Stimulated activated naive CD8-positive, alpha-beta T cell treated with anti-CD3 and anti-CD28 coated beads, Interleukin-15, Interleukin-2, amounts not matched to agents 100 U/mL and 50 U/mL, for 24 hours (primary cell): ENCODE data around the gene IGF2R.
"Not testable (repeated sequence)": the region's sequence is repeated elsewhere in the genome, so short reads cannot be mapped to it uniquely, and the experiment has no call there.

ENCODE experiments used
- ATAC-seq: fragments of 150-1000 bp; cut with Tn5 transposase; one replicate; pipeline ENCODE4 v1.10.0; 2021
- DNase-seq: peaks from one replicate; pipeline ENCODE4 v3.0.0; 2021

Gene IGF2R, protein sequence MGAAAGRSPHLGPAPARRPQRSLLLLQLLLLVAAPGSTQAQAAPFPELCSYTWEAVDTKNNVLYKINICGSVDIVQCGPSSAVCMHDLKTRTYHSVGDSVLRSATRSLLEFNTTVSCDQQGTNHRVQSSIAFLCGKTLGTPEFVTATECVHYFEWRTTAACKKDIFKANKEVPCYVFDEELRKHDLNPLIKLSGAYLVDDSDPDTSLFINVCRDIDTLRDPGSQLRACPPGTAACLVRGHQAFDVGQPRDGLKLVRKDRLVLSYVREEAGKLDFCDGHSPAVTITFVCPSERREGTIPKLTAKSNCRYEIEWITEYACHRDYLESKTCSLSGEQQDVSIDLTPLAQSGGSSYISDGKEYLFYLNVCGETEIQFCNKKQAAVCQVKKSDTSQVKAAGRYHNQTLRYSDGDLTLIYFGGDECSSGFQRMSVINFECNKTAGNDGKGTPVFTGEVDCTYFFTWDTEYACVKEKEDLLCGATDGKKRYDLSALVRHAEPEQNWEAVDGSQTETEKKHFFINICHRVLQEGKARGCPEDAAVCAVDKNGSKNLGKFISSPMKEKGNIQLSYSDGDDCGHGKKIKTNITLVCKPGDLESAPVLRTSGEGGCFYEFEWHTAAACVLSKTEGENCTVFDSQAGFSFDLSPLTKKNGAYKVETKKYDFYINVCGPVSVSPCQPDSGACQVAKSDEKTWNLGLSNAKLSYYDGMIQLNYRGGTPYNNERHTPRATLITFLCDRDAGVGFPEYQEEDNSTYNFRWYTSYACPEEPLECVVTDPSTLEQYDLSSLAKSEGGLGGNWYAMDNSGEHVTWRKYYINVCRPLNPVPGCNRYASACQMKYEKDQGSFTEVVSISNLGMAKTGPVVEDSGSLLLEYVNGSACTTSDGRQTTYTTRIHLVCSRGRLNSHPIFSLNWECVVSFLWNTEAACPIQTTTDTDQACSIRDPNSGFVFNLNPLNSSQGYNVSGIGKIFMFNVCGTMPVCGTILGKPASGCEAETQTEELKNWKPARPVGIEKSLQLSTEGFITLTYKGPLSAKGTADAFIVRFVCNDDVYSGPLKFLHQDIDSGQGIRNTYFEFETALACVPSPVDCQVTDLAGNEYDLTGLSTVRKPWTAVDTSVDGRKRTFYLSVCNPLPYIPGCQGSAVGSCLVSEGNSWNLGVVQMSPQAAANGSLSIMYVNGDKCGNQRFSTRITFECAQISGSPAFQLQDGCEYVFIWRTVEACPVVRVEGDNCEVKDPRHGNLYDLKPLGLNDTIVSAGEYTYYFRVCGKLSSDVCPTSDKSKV (N-terminal part only)

DNA sequence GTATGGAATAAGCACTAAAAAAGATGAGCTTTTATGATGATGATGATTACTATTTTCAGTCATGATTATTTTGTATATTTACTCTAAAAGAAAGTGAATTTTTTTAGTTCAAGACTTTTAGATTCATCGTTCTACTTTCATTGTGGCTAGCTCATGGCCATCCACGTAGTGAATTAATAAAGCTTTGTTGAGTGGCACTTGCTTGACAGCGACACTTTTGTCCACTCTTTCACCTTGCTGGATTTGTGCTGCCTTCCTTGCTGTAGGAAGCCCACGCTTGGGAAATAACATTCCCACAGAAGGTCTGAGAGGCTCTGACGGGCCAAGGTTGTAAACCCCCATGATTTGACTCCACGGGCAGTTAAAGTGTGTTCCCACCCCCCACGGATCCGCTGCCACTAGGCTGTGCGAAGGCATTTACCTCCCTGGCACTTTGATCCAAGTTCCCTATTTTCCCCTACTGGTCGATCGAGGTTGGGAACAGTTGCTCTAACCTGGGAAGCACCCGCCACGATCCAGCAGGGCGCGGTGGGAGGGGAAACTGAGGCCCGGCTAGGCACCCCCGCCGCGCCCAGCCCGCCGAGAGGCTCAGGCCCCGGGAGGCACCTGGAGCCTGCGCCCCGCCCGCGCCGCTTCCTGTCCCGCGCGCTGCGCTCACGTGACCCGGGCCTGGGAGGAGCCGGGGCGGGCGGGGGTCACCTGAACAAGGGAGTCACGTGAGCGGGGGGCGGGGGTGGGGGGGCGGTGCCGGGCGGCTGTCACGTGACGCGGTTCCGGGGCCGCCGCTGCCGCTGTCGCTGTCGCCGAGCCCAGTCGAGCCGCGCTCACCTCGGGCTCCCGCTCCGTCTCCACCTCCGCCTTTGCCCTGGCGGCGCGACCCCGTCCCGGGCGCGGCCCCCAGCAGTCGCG lies at the start of gene IGF2R:
Gene IGF2R, plus strand, starts transcription at position 788 of the 909 bp plus-strand sequence. CDS start 165 bp downstream, outside the sequence.
- peak; percentile 96 for DNase-seq

DNA sequence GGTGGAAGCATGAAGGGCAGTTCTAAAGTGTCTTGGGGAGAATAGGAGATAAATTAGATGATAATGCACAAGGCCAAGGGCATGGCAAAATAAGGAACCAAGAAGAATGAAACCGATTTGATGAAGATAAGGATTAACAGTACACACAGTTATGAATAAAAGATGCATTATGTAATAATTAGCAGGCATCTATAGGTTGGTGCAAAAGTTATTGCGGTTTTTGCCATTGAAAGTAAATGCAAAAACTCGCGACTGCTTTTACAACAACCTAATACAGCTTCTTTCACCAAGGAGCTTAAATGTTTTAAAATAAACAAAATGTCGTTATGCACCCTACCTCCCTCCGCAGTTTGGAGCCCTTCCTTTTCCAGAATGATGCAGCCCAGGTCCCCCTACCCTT lies 49.1 kb upstream of the IGF2R start:
- ATAC-seq (no peak), DNase-seq (no peak)

More for the DNA sequence above, at the start of gene IGF2R:
- ATAC-seq, result peak; percentile 90

DNA sequence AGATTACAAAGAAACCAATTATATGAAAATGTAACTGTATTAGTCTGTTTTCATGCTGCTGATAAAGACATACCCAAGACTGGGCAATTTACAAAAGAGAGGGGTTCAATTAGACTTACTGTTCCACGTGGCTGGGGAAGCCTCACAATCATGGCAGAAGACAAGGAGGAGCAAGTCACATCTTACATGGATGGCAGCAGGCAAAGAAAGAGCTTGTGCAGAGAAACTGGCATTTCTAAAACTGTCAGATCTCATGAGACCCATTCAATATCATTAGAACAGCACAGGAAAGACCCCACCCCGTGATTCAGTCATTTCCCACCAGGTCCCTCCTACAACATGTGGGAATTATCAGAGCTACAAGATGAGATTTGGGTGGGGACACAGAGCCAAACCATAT lies 44.7 kb upstream of the IGF2R start:
- not testable (repeated sequence) for DNase-seq, ATAC-seq

DNA sequence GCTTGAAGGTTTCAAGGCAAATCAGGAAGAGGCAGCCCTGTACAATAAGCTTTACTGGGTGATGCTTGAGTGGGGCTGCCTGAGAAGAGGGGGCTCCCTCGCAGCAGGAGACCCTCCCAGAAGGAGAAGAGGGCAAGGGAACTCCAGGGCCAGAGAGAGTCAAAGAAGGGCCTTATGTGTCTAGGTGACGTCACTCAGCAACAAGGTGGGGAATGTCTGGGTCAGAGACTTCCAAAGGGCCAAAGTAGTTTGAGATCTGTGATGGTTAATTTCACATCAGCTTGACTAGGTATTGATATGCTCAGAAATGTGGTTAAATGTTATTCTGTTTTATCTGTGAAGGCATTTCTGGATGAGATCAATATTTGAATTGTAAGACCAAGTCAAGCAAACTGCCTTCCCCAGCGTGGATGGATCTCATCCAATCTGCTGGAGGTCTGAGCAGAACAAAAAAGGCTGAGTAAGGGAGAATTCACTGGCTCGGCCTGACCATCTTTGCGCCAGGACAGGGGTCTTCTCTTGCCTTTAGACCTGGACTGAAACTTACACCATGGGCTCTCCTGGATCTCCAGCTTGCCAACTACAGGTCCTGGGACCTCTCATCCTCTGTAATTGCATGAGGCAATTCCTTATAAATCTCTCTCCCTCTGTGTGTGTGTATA lies 42.2 kb upstream of the IGF2R start:
- no peak for ATAC-seq
- no peak for DNase-seq

DNA sequence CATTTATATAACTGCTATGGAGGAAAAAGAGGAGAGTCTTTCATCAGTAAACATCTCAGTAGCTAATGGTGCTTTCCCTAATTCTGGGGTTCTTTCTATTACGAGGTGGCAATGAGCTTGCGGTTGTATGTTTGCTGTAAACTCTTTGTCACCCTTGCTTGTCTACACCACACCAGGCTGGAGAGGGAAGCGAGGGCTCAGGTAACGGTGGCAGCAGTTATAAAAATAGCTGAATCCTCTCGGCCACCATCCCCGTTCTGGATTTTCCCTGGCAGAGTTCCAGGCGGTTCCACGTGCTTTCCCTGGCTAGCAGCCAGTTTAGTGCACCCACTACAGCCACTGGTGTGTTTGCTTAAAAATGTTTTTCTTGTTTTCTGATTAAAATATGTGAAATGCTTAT lies 39.1 kb upstream of the IGF2R start:
- DNase-seq (peak; percentile 41), ATAC-seq (no peak)

DNA sequence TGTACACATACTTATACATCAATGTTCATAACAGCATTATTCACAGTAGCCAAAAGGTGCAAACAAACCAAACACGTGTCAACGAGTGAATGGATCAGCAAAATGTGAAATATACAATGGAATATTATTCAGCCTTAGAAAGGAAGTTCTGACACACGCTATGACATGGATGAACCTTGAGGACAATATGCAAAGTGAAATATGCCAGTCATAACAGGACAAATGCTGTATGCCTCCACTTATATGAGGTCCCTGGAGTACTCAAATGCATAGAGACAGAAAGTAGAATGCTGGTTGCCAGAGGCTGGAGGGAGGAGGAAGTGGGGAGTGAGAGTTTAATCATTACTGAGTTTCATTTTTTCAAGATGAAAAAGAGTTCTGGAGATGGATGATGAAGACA lies 37.8 kb upstream of the IGF2R start:
- ATAC-seq (peak; percentile 93), DNase-seq (peak; percentile 18)

DNA sequence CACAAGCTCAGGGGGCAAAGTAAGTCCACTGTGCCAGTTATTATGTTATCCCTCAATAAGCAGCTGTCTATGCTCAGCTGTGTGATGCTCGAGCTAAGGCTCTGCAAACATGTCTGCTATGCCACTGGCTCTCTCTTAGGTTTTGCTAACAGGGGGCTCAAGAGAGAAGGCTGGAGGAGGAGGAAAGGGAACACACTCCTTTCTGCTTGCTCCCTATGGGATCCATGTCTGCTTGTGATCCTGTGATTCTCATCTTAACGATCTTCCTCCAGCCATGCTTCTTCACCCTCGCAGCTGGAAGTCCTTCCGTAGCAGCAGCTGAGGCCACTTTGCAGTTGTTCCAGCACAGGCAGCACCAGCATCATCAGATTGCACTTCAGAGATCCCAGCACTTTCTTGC lies 37.0 kb upstream of the IGF2R start:
- DNase-seq (no peak), ATAC-seq (no peak)

DNA sequence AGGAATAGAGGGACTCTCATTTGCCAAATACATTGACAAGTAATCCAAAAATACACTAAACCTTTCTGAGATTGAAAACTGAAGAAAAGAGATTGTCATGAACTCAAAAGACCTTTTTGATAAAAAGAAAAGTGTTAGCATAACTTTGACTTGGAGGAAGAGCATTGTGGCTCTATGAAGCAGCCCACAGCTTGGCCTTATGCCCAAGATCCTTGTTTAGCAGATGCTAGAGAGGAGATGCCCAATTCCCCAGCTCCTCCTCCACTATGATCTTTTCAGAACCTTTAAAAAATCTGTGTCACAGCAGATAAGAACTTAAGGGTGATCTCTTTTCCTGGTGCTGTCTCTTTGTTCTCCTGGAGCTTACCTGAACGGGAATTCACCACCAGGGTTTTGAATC lies 35.8 kb upstream of the IGF2R start:
- ATAC-seq (no peak), DNase-seq (no peak)

DNA sequence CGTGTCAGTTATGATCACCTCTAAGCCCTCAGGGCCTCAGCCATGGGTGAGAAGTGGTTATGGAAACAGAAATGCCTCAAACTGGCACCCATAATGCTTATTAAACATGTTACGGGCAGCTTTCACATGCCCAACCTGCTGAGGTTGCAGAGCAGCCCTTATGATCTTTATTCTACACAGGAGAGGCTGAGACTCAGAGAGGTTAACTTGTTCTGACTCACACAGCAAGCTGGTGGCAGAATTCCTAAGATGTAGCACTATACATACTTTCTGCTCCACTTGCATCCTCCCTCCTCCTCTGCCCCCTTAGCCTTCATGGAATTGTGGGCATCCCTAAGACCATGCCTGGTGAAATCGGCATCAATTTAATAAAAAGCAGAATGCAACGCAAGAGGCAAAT lies 34.7 kb upstream of the IGF2R start:
- ATAC-seq (no peak), DNase-seq (no peak)

DNA sequence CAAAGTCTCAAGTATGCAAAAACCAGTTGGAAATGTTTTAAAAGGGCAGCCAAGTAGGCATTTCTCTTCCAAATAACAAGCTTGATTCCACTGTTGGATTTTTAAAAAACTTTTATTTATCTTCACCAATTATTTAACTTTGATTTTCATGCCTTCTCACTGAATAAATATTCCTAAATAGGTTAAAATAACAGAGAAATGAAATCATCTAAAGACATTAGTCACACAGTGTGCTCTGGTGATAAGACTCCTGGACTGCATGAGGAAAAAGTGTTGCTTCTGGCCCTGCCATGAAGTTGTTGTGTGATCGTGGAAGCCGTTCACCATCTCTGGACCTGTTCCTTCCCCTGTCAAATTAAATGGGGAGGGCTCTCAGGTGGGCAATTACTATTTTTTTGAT lies 33.8 kb upstream of the IGF2R start:
- DNase-seq (no peak), ATAC-seq (no peak)

DNA sequence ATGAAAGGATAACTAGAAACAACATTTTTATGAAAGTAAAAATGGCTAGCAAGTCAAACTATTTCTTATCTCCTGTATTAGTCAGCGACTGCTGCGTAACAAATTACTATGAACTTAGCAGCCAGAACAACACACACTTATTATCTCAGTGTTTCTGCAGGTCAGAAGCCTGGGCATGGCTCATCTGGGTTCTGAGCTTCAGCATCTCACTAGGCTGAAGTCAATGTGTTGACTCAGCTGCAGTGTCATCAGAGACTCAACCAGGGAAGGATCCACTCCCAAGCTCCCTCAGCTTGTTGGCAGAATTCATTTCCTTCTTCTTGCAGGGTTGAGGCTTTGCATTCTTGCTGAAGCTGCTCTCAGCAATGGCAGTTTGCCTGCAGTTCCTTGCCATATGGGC lies 33.2 kb upstream of the IGF2R start:
- ATAC-seq (no peak), DNase-seq (no peak)

DNA sequence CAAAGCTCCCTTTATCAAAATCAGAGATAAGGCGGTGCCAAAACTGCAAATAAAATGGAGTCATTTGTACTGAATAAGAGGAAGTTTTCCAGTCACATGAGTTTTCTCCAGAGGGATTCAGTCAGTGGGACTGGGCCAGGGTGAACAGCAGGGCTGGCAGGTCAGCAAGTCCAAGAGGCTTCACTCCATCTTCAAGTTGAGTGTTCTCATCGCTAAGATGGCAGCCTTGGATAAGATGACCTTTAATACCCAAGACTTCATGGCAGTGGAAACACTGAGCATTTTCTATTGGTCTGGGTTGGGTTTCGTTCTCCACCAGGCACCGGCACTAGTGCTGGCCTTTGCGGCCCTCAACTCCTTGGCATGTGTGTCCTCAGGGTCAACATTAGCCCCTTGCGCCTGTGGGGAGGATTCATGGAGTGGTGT lies 29.3 kb upstream of the IGF2R start:
- ATAC-seq (no peak), DNase-seq (no peak)

DNA sequence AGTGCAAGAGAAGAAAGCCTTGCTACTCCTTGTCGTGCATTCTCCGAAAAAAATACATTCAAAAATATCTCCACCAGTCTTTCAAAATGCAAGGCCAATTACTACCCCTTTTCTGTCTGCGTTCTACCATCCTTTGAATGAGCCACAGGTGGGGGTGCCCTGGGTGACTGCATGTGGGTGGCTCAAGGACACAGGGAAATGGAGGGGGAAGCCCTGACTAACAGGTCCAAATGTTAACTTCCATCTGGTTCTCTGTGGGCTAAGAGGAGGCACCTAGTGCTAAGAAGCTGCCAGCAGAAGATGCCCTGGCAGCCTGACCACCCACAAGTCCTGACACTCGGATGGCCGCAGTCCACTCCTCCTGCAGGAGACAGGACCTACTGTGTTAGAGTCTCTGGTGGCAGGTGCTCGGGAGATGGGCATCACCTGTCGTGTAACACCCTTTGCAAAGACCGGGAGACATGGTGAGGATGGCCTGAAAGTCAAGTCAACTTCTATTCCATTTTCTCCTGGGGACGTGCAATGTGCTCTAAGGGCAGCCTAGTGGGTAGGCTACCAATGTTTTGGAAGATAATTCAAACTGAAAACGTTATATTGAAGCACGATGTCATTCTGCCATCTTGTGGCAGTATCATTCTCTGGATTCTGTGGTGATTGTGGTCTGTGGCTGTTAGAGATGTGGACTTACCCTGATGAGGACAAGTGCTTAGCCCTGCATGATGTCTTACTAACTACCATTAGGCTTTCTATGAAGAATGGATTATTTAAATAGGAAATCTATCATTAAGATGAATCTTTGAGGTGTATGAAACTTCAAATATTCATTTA lies 27.4 kb upstream of the IGF2R start:
- DNase-seq, result no peak
- peak; percentile 92 for ATAC-seq

DNA sequence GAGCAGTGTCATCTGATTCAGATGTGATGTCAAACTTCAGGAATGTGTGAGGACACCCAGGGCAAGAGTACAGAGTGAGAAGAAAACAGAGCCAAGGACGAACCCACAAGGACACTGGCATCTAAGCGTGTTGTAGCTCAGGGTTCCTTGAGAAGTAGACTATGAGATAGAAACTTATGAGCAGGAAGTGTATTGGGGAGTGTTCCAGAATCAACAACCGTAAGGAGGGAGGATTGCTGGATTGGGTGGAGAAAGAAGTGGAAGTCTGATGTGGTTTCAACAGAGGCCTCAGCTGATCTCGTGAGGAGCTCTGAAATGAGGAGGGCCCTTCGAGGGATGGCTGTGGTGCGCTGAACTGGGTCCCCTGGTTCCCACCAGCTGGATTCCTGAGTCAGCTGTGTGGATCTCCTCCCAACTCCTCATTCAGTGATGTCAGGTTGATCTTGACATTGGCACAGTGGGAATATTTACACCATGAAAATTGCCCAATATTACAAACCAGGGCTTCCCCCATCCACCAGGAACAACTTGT lies 25.7 kb upstream of the IGF2R start:
- no peak for ATAC-seq
- DNase-seq, result no peak

DNA sequence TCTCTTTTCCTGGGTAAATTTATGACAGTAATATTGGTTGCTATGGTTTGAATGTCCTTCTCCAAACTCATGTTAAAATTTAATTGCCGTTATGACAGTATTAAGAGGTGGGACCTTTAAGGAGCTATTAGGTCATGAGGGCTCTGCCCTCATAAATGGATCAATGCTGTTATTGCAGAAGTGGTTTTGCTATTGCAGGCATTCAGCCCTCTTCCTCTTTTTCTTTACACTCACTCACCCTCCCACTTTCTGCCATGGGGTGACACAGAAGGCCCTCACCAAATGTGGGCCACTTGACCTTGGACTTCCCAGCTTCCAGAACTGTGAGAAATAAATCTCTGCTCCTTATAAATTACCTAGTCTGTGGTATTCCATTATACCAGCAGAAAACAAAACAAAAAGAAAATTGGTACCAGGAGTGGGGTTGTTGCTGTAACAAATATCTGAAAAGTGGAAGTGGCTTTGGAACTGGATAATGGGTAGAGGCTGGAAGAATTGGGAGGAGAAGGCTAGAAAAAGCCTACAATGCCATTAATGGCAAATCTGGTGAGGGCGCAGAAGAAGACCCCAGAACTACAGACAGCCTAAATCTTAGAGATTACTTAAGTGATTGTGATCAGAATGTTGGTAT lies 24.8 kb upstream of the IGF2R start:
- DNase-seq, result no peak
- no peak for ATAC-seq

DNA sequence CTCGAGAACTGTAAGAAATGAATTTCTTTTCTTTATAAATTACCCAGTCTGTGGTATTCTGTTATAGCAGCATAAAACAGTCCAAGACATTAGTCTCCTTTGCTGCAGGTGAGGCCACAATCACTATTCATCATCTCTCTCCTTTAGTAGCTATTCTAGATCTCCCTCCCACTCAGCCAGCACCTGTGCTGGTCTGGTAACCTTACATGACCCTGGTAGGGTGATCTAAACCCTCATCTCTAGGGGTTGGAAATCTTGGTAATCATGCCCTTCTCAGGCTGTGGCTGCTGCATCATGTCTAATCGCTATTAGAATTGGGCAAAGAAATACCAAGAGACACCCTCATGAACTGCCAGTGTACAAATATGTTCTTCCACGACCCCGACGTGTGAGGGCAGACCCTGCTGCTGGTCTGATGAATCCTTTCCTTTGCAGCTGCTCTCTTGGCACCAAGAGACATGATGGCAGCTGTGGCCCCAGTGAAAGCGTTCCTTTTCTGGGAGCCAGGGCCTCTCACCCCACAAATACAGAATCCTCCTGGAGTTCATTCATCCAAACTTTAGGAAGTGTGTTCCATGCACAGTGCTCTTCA lies 23.0 kb upstream of the IGF2R start:
- no peak for ATAC-seq

DNA sequence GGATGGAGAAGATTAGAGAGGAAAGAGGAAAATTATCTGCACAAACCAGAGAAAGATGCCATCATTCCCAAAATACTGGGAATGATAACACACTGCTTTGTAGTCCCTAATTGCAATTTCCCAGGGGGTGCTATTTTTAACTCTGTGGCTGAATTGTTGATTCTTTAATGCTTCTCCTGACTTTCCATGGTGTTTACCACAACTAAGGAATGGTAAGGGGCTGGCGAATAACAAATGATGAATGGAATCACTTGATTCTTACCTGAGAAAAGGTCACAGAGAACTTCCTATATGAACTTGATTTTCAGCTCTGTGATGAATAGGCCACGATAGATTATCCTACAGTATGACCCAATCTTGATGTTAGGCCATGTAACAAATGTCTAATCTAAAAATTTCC lies 22.0 kb upstream of the IGF2R start:
- no peak for DNase-seq
- no peak for ATAC-seq

More for the DNA sequence above, 23.0 kb upstream of the IGF2R start:
- no peak for DNase-seq

DNA sequence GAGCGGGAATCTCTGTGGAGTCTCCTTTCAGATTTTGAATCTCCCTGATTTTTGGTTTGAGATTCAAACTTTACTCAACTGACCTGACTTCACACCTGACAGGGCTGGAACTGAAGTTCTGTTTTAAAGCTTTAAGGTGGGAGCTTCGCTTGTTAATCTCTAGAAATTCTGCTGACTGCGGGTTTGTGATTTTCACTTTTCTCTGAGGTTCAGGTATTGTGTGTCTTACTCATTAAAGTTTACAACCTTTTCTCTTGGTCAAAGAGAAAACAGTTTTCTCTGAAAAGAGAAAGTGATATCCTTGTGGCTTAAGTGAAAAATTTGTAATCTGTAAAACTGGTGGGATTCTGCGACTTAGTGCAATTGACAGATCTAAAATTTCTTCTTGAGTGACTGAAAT lies 20.7 kb upstream of the IGF2R start:
- DNase-seq (no peak), ATAC-seq (no peak)

DNA sequence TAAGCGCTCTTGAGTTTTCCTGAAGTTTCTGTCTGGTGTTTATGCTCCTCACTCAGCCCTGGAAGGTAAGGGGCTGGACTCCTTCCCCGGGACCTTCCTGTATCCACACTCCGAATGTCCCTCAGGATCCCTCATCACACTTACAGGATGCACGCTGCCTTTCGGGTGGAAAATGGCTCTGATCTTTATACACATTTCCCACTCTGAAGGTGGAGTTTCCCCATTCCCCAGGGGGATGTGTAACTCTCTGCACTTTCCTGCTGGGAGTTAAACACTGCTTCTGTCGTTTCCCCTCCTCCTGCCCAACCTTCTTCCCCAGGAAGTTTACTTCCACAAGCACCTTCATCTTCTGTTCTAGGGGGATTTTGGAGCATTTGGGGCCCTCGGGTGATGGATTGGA lies 17.1 kb upstream of the IGF2R start:
- no peak for DNase-seq
- ATAC-seq, result no peak
